PFSK-1 (cell line): ENCODE measurements around the gene ANKS1B.

Experiments used
- POLR2AphosphoS5 ChIP-seq: IDR thresholded peaks from 2 replicates; pipeline ENCODE4 v1.6.1; 2012; ENCODE audit warnings: low read depth, mild to moderate bottlenecking, control low read depth, low read length, moderate library complexity
- TAF1 ChIP-seq: IDR thresholded peaks from 2 replicates; pipeline ENCODE4 v1.6.1; 2012; ENCODE audit warnings: low read length, control low read depth, borderline replicate concordance; ENCODE audit not compliant: insufficient read depth
- TF ChIP-seq, protein P1 (sequence below), 2 experiments: IDR thresholded peaks; 2 replicates each; pipeline versions ENCODE4 v1.6.1 to v1.8.0; 2011 to 2012; ENCODE audit warnings: low read depth in 2 of 2, low read length in 2 of 2, control low read depth in 1 of 2, inconsistent platforms in 1 of 2, mild to moderate bottlenecking in 1 of 2, moderate library complexity in 1 of 2; ENCODE audit not compliant: insufficient read depth in 1 of 2

DNA sequence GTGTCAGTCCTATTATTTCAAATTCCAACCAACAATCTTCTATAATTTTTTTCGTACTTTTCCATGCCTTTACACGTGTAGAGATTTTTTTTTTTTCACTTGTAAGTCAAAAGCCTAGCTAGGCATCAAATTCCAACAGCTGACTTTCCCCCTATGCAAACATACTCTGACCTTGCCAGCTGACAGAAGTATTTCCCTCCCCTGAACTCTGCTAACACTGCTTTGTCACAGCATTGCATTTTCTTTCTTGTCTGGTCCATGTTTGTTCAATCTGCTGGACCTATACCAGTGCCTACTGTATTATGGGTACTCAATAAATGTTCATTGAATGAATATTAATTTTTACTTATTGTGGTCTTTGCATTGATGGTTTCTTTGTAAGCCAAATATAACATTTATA, 772.5 kb downstream of the ANKS1B start:
- TF ChIP-seq, protein P1, sequence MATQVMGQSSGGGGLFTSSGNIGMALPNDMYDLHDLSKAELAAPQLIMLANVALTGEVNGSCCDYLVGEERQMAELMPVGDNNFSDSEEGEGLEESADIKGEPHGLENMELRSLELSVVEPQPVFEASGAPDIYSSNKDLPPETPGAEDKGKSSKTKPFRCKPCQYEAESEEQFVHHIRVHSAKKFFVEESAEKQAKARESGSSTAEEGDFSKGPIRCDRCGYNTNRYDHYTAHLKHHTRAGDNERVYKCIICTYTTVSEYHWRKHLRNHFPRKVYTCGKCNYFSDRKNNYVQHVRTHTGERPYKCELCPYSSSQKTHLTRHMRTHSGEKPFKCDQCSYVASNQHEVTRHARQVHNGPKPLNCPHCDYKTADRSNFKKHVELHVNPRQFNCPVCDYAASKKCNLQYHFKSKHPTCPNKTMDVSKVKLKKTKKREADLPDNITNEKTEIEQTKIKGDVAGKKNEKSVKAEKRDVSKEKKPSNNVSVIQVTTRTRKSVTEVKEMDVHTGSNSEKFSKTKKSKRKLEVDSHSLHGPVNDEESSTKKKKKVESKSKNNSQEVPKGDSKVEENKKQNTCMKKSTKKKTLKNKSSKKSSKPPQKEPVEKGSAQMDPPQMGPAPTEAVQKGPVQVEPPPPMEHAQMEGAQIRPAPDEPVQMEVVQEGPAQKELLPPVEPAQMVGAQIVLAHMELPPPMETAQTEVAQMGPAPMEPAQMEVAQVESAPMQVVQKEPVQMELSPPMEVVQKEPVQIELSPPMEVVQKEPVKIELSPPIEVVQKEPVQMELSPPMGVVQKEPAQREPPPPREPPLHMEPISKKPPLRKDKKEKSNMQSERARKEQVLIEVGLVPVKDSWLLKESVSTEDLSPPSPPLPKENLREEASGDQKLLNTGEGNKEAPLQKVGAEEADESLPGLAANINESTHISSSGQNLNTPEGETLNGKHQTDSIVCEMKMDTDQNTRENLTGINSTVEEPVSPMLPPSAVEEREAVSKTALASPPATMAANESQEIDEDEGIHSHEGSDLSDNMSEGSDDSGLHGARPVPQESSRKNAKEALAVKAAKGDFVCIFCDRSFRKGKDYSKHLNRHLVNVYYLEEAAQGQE (IDR thresholded peaks at IDR 0.05; ENCODE audit: insufficient read depth in 1 of 2, low read depth in 2 of 2, low read length in 2 of 2) = no peak
- TF ChIP-seq POLR2AphosphoS5 = no peak
- no peak for TF ChIP-seq TAF1
